Sigmoid colon (tissue), 7 donors: Measurements from ENCODE around the gene RHBDD3. TPM values are rescaled to one million over a fixed set of nuclear protein-coding genes. Genes with fewer than 3 reads are reported as not detected.

Experiments used
- DNase-seq: peaks from one replicate; pipeline ENCODE4 v3.0.0-alpha.2; 2019
- H3K27ac ChIP-seq, 4 donors: fragments of 200-600 bp; sonication (generic); one replicate each; pipeline ENCODE4 v1.5.1; 2016 to 2019; ENCODE audit warnings: mild to moderate bottlenecking in 1 of 4
- H3K27me3 ChIP-seq, 3 donors: fragments of 200-600 bp; sonication (generic); one replicate each; pipeline ENCODE4 v1.5.1; 2019; ENCODE audit warnings: mild to moderate bottlenecking in 1 of 3
- H3K36me3 ChIP-seq, 4 donors: fragments of 200-600 bp; sonication (generic); one replicate each; pipeline ENCODE4 v1.5.1; 2016 to 2019
- H3K4me1 ChIP-seq, 4 donors: fragments of 200-600 bp; sonication (generic); one replicate each; pipeline ENCODE4 v1.5.1; 2017 to 2019
- H3K4me3 ChIP-seq, 4 donors: fragments of 200-600 bp; sonication (generic); one replicate each; pipeline ENCODE4 v1.5.1; 2017 to 2019; ENCODE audit warnings: mild to moderate bottlenecking in 2 of 4, moderate library complexity in 1 of 4
- H3K9me3 ChIP-seq, 4 donors: fragments of 200-600 bp in 3 of 4; sonication (generic) in 3 of 4; one replicate each; pipeline versions ENCODE4 v1.5.1 to v1.6.1; 2013 to 2019
- EP300 ChIP-seq, 4 donors: sonication (generic); formaldehyde crosslinking; IDR thresholded peaks; one replicate each; pipeline ENCODE4 v1.6.1; 2017; ENCODE audit warnings: antibody characterized with exemption in 4 of 4
- POLR2A ChIP-seq, 2 donors: fragments of 450-650 bp; IDR thresholded peaks; one replicate each; pipeline ENCODE4 v1.6.1; 2016; ENCODE audit warnings: antibody characterized with exemption in 2 of 2, mild to moderate bottlenecking in 2 of 2, moderate library complexity in 2 of 2
- POLR2AphosphoS5 ChIP-seq, 4 donors: sonication (generic); formaldehyde crosslinking; IDR thresholded peaks; one replicate each; pipeline ENCODE4 v1.6.1; 2017; ENCODE audit warnings: antibody characterized with exemption in 4 of 4
- whole genome bisulfite sequencing, 2 donors: extraction: QIAGEN DNeasy Blood & Tissue Kit; methylation state at CpG; one replicate each; pipeline ENCODE4 v1.1.7; 2013; 5-methylcytosine and 5-hydroxymethylcytosine counted together
- intact Hi-C: fragments of 100-400 bp; cut with DNase I; formaldehyde crosslinking; loops from one replicate; pipeline ENCODE4 v1.15.1; 2023
- polyA plus RNA-seq, 3 donors: library from polyadenylated mRNA; stranded (reverse); fragments of 200-250 nt; gene quantifications; one replicate each; pipeline ENCODE4 v1.2.3, GENCODE V29; 2013
- total RNA-seq, 4 donors: library from RNA; depleted of rRNA; stranded (reverse); fragments of >200 nt; gene quantifications; one replicate each; pipeline ENCODE4 v1.1.0, GENCODE V29; 2016
- TF ChIP-seq, protein P1 (sequence below), 4 experiments: fragments of 450-650 bp in 3 of 4; fragments of 200-600 bp in 1 of 4; IDR thresholded peaks; one replicate each; pipeline ENCODE4 v1.5.1; 2016 to 2019; ENCODE audit warnings: antibody characterized with exemption in 4 of 4, mild to moderate bottlenecking in 3 of 4, moderate library complexity in 2 of 4
- donor health status: healthy with polysubstance abuse.
- donor health status: Bipolar disorder and iron deficiency.
- donor health status: healthy.

RHBDD3 gene
- total and polyA plus RNA-seq, 7 donors, result 5.4 to 40.7 (median 16.4) TPM

DNA sequence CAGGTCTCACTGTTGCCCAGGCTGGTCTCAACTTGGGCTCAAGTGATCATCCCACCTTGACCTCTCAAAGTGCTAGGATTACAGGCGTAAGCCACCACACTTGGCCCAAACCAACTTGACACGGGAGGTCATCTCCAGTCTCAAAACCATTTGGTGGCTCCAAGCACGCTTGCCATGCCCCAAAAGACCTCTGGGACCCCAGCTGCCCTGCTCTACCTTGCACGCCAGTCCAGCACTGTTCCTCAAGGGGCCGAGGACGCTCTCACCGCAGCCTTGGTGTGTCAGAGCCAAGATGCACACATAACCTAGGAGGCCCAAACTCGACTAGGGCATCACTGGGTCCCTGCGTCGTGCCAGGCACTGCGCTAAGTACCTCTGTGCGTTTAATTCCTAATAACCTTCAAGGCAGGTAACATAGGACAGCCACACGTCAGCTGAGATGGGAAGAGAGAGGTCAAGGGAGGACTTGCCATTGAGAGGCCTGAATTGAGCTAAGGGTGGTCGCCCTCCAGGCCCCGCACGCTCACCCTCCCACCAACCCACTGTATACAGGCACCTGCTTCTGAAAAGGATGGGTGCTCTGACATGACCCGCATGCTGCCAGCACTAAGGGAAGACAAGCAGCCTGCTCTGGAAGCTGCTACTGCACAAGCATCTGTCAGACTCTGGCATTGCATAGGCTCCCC, 34.1 kb upstream of the RHBDD3 start:
- Histone ChIP-seq H3K27me3 (no peaks in the 10 kb centered on the region), H3K4me3 (no peak overlapping the region), H3K4me1 (peaks cover 0 to 25% (median 8%) of the 10 kb centered on the region in 4 donors), H3K9me3 (no peaks in the 10 kb centered on the region), H3K36me3 (peaks cover 29 to 50% (median 40%) of the 10 kb centered on the region in 4 donors), H3K27ac (peak overlapping the region in 1 of 4 donors; percentile 55)
- WGBS, 2 donors, result 85 to 94% methylated on average over 17 of the region's 17 CpGs
- intact Hi-C loops, result no loop called here
- DNase-seq, result no peak
- TF ChIP-seq POLR2AphosphoS5 (IDR thresholded peaks at IDR 0.05) (peak in 1 of 4 donors; percentile 28), EP300 (IDR thresholded peaks at IDR 0.05) (no peak)
- TF ChIP-seq, protein P1, sequence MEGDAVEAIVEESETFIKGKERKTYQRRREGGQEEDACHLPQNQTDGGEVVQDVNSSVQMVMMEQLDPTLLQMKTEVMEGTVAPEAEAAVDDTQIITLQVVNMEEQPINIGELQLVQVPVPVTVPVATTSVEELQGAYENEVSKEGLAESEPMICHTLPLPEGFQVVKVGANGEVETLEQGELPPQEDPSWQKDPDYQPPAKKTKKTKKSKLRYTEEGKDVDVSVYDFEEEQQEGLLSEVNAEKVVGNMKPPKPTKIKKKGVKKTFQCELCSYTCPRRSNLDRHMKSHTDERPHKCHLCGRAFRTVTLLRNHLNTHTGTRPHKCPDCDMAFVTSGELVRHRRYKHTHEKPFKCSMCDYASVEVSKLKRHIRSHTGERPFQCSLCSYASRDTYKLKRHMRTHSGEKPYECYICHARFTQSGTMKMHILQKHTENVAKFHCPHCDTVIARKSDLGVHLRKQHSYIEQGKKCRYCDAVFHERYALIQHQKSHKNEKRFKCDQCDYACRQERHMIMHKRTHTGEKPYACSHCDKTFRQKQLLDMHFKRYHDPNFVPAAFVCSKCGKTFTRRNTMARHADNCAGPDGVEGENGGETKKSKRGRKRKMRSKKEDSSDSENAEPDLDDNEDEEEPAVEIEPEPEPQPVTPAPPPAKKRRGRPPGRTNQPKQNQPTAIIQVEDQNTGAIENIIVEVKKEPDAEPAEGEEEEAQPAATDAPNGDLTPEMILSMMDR (IDR thresholded peaks at IDR 0.05), result no peak

- DNase-seq, result no peak
- WGBS, 2 donors, result 76 to 82% methylated on average over 10 of the region's 10 CpGs
- intact Hi-C loops, result no loop called here
- no peaks in the 10 kb centered on the region for H3K27me3 ChIP-seq
- H3K4me1 ChIP-seq, result peaks cover 0 to 18% (median 8%) of the 10 kb centered on the region in 4 donors
- no peaks in the 10 kb centered on the region for H3K9me3 ChIP-seq
- H3K27ac ChIP-seq, result peak overlapping the region in 1 of 4 donors; percentile 2
- peaks cover 37 to 59% (median 49%) of the 10 kb centered on the region in 4 donors for H3K36me3 ChIP-seq
- TF ChIP-seq POLR2A (IDR thresholded peaks at IDR 0.05) (no peak), POLR2AphosphoS5 (IDR thresholded peaks at IDR 0.05) (peak in 1 of 4 donors; percentile 30), EP300 (IDR thresholded peaks at IDR 0.05) (no peak)
- TF ChIP-seq, protein P1 (IDR thresholded peaks at IDR 0.05), result no peak
- H3K4me3 ChIP-seq, result no peak overlapping the region
Observed at GRCh38 chr22:29300807-29301601, 33.2 kb upstream of the RHBDD3 start.

DNA sequence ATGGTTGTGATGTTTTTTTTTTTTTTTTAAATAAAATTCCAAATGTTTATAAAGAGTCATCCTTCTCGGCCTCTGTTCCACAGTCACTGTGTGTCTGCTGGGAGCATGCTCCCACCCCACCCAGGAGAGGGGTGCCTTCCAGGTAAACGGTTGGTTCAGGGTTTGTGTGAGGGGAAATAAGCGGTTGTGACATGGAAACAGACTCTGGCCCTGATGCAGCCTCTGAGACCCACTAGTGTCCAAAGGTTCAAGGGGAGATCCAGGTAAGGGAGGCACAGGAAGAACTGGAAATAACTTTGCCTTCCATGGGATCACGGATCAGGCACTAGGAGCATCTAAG, 32.7 kb upstream of the RHBDD3 start:
- no peak overlapping the region for H3K4me3 ChIP-seq
- WGBS, 2 donors, result 70 to 73% methylated on average over 4 of the region's 4 CpGs
- DNase-seq, result no peak
- no peaks in the 10 kb centered on the region for H3K27me3 ChIP-seq
- TF ChIP-seq, protein P1 (IDR thresholded peaks at IDR 0.05), result no peak
- TF ChIP-seq EP300 (IDR thresholded peaks at IDR 0.05), result no peak
- TF ChIP-seq POLR2A (IDR thresholded peaks at IDR 0.05), result no peak
- no peak for TF ChIP-seq POLR2AphosphoS5 (IDR thresholded peaks at IDR 0.05)
- intact Hi-C loops, result no loop called here
- peaks cover 0 to 15% (median 8%) of the 10 kb centered on the region in 4 donors for H3K4me1 ChIP-seq
- no peak overlapping the region for H3K27ac ChIP-seq
- H3K9me3 ChIP-seq, result no peaks in the 10 kb centered on the region
- peaks cover 42 to 64% (median 55%) of the 10 kb centered on the region in 4 donors for H3K36me3 ChIP-seq

- 91 to 92% methylated on average over 19 of the region's 19 CpGs for WGBS, 2 donors
- Histone ChIP-seq H3K4me3 (no peak overlapping the region), H3K27ac (no peak overlapping the region), H3K9me3 (no peaks in the 10 kb centered on the region), H3K36me3 (peaks cover 49 to 75% (median 64%) of the 10 kb centered on the region in 4 donors), H3K4me1 (peaks cover 0 to 15% (median 8%) of the 10 kb centered on the region in 4 donors), H3K27me3 (no peaks in the 10 kb centered on the region)
- no peak for DNase-seq
- intact Hi-C loops, result no loop called here
- TF ChIP-seq EP300 (IDR thresholded peaks at IDR 0.05) (no peak), POLR2A (IDR thresholded peaks at IDR 0.05) (no peak), POLR2AphosphoS5 (IDR thresholded peaks at IDR 0.05) (no peak)
- TF ChIP-seq, protein P1 (IDR thresholded peaks at IDR 0.05), result no peak
Observed at GRCh38 chr22:29299136-29299900, 31.5 kb upstream of the RHBDD3 start.
